ENCODE data around the gene MTCL1.
A peak's percentile ranks its signal among the peaks of the same experiment; 100 is the strongest.

Gene MTCL1

DNA sequence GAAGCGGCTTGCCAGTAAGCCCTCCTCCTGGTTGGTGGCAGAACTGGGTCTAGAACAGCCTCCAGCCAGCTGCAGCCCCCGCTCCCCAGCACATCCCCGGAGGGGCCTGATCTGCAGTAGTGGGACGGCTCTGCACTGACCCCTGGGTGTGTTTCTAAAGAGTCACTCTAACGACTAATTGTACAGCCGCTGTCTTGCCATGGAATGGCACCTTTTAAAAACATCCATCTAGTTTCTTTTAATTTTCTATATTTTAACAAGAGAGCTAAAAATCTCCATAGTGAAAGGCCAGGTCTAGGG lies 82.0 kb downstream of the MTCL1 start:
- no CpG with 5 or more reads among the region's 6 CpGs for WGBS (ENCODE audit: extremely low coverage, insufficient coverage, insufficient read length)
- Histone ChIP-seq H2BK12ac (ENCODE audit: low read length) (no peak overlapping the region), H3K18ac (ENCODE audit: low read length) (no peak overlapping the region), H2AK5ac (ENCODE audit: low read length) (no peak overlapping the region), H4K8ac (ENCODE audit: low read depth, low read length) (no peak overlapping the region), H3K4ac (ENCODE audit: low read depth, low read length) (no peak overlapping the region), H3K79me1 (ENCODE audit: low read length) (peaks cover 4% of the 10 kb centered on the region), H3K4me2 (ENCODE audit: low read length) (no peak overlapping the region), H3K14ac (ENCODE audit: low read length) (no peak overlapping the region), H2BK5ac (ENCODE audit: low read depth, low read length, poor library complexity) (no peak overlapping the region), H4K12ac (ENCODE audit: low read depth, low read length) (no peak overlapping the region), H3K9ac (ENCODE audit: low read length) (no peak overlapping the region), H3K27ac (ENCODE audit: low read depth, low read length) (no peak overlapping the region), H2BK120ac (ENCODE audit: insufficient read depth, low read length, poor library complexity) (no peak overlapping the region), H3K79me2 (ENCODE audit: control insufficient read depth, insufficient read depth, low read length, poor library complexity) (no peaks in the 10 kb centered on the region), H3K4me3 (ENCODE audit: low read depth, low read length) (no peak overlapping the region), H4K91ac (ENCODE audit: low read depth, low read length) (no peak overlapping the region), H3K27me3 (ENCODE audit: insufficient read depth, low read length) (no peaks in the 10 kb centered on the region), H3K36me3 (ENCODE audit: control insufficient read depth in 1 of 2, insufficient read depth in 2 of 2, low read length in 2 of 2) (no peaks in the 10 kb centered on the region), H3K23ac (ENCODE audit: low read length) (no peak overlapping the region), H2AFZ (ENCODE audit: insufficient read depth, low read length, poor library complexity) (no peak overlapping the region), H3K4me1 (ENCODE audit: control insufficient read depth in 1 of 2, insufficient read depth in 2 of 2, low read length in 2 of 2) (peaks cover 18 to 23% of the 10 kb centered on the region in 2 experiments), H3K9me3 (ENCODE audit: insufficient read depth, low read depth, low read length) (no peaks in the 10 kb centered on the region)
- no peak for DNase-seq

DNA sequence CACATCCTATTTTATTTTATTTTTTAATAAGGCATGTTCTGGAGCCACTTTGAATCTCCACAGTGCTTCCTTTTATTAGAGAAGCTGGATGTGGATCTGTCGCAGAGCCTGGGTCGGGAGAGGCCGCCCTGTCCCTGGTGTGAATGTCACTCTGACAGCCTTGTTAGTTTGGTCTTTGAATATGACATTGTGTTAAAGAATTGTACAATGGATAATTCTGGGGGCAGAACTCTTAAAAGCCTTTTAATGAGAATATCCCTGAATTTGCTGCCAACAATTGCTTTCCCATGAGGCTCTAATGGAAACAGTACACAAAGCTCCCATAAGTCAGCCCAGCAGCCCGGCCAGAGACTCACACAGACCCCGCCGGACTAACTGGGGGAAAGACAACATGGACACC lies 82.4 kb downstream of the MTCL1 start:
- Histone ChIP-seq H3K79me1 (ENCODE audit: low read length) (peaks cover 4% of the 10 kb centered on the region), H3K14ac (ENCODE audit: low read length) (no peak overlapping the region), H2AK5ac (ENCODE audit: low read length) (no peak overlapping the region), H3K36me3 (ENCODE audit: control insufficient read depth in 1 of 2, insufficient read depth in 2 of 2, low read length in 2 of 2) (no peaks in the 10 kb centered on the region), H3K27ac (ENCODE audit: low read depth, low read length) (no peak overlapping the region), H3K4me2 (ENCODE audit: low read length) (no peak overlapping the region), H3K18ac (ENCODE audit: low read length) (no peak overlapping the region), H3K4me3 (ENCODE audit: low read depth, low read length) (no peak overlapping the region), H2BK12ac (ENCODE audit: low read length) (no peak overlapping the region), H3K4me1 (ENCODE audit: control insufficient read depth in 1 of 2, insufficient read depth in 2 of 2, low read length in 2 of 2) (peaks cover 18 to 23% of the 10 kb centered on the region in 2 experiments), H3K4ac (ENCODE audit: low read depth, low read length) (no peak overlapping the region), H2BK120ac (ENCODE audit: insufficient read depth, low read length, poor library complexity) (no peak overlapping the region), H2BK5ac (ENCODE audit: low read depth, low read length, poor library complexity) (no peak overlapping the region), H3K9me3 (ENCODE audit: insufficient read depth, low read depth, low read length) (no peaks in the 10 kb centered on the region), H3K27me3 (ENCODE audit: insufficient read depth, low read length) (no peaks in the 10 kb centered on the region), H2AFZ (ENCODE audit: insufficient read depth, low read length, poor library complexity) (no peak overlapping the region), H3K79me2 (ENCODE audit: control insufficient read depth, insufficient read depth, low read length, poor library complexity) (no peaks in the 10 kb centered on the region), H3K23ac (ENCODE audit: low read length) (no peak overlapping the region), H4K8ac (ENCODE audit: low read depth, low read length) (no peak overlapping the region), H4K91ac (ENCODE audit: low read depth, low read length) (no peak overlapping the region), H4K12ac (ENCODE audit: low read depth, low read length) (no peak overlapping the region), H3K9ac (ENCODE audit: low read length) (no peak overlapping the region)
- no CpG with 5 or more reads among the region's 6 CpGs for WGBS (ENCODE audit: extremely low coverage, insufficient coverage, insufficient read length)
- DNase-seq = no peak

DNA sequence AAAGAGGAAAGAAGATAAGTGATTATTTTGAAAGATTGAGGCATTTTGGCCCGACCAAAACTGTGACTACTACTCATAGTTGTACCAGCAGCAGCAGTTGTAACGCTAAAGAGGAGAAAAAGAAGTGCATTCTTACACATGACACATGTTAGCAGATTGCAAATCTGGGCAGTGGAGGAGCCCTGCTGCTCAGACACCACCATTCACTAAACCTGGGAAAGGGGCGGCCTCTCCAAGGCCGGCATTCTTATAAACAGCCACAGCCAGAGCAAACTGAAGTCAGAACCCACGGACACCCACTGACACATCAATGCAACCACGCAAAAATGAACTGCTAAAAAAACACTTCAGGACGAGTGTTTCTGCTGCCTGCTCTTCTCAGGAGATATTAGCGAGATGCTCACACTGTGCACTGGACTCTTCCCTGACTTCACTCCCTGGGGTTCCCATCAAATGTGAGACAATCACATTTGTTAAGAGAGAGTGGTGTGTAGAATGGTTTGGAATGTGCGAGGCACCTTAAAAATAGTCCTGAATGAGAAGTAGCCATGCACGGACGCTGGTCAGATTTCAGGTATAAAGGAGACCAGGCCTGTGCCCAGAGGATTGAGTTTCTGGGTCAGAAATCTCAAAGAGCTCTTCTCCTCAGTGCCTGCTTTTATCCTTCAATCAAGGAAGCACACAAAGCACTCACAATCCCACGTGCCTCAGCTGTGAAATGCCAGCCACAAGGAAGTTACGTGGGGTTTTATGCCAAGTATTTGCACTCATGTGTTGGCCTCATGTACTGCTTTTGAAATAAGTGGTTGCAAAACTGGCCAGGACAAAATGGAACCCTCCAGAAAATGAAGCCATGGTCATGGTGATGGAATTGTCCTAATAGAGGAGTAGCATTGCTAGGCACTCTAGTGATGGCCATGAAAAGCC lies 83.4 kb downstream of the MTCL1 start:
- no peak overlapping the region for H3K14ac ChIP-seq (ENCODE audit: low read length)
- no peak overlapping the region for H2AK5ac ChIP-seq (ENCODE audit: low read length)
- H3K23ac ChIP-seq (ENCODE audit: low read length) = no peak overlapping the region
- no peak overlapping the region for H3K18ac ChIP-seq (ENCODE audit: low read length)
- WGBS (ENCODE audit: extremely low coverage, insufficient coverage, insufficient read length) = no CpG with 5 or more reads among the region's 13 CpGs
- no peak overlapping the region for H4K8ac ChIP-seq (ENCODE audit: low read depth, low read length)
- H3K4me1 ChIP-seq (ENCODE audit: control insufficient read depth in 1 of 2, insufficient read depth in 2 of 2, low read length in 2 of 2) = peaks cover 18 to 23% of the 10 kb centered on the region in 2 experiments
- no peak overlapping the region for H4K12ac ChIP-seq (ENCODE audit: low read depth, low read length)
- H2BK5ac ChIP-seq (ENCODE audit: low read depth, low read length, poor library complexity) = no peak overlapping the region
- H3K79me1 ChIP-seq (ENCODE audit: low read length) = peaks cover 4% of the 10 kb centered on the region
- H3K4me2 ChIP-seq (ENCODE audit: low read length) = no peak overlapping the region
- no peak overlapping the region for H2BK120ac ChIP-seq (ENCODE audit: insufficient read depth, low read length, poor library complexity)
- H3K9me3 ChIP-seq (ENCODE audit: insufficient read depth, low read depth, low read length) = no peaks in the 10 kb centered on the region
- H3K9ac ChIP-seq (ENCODE audit: low read length) = no peak overlapping the region
- H3K79me2 ChIP-seq (ENCODE audit: control insufficient read depth, insufficient read depth, low read length, poor library complexity) = no peaks in the 10 kb centered on the region
- peak in 1 of 2 donors; percentile 41 for DNase-seq
- H4K91ac ChIP-seq (ENCODE audit: low read depth, low read length) = no peak overlapping the region
- no peaks in the 10 kb centered on the region for H3K36me3 ChIP-seq (ENCODE audit: control insufficient read depth in 1 of 2, insufficient read depth in 2 of 2, low read length in 2 of 2)
- no peak overlapping the region for H3K27ac ChIP-seq (ENCODE audit: low read depth, low read length)
- no peak overlapping the region for H2AFZ ChIP-seq (ENCODE audit: insufficient read depth, low read length, poor library complexity)
- H3K27me3 ChIP-seq (ENCODE audit: insufficient read depth, low read length) = no peaks in the 10 kb centered on the region
- no peak overlapping the region for H3K4ac ChIP-seq (ENCODE audit: low read depth, low read length)
- no peak overlapping the region for H3K4me3 ChIP-seq (ENCODE audit: low read depth, low read length)
- H2BK12ac ChIP-seq (ENCODE audit: low read length) = no peak overlapping the region

DNA sequence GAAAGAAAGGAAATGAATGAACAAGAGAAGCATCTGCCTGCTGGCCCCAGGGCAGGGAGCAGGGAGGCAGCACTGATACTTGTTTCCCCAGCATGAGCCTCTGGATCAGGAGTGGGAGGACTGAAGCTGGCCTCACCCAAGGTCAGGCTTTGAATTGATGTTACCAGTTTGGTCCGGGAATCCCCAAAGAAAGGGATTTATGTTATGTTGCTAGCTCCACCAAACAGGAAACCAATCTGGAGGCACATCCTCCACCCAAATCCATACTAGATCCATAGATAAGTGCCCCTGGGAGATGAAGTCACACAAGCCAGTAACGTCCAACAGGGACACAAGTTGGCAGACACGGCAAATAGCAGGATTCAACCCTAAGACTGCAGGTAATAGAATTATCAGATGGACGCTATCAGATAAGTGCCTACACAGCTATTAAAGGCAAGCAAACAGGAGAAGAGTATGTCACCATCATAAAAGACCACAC lies 85.9 kb downstream of the MTCL1 start:
- Histone ChIP-seq H4K91ac (ENCODE audit: low read depth, low read length) (no peak overlapping the region), H3K4me2 (ENCODE audit: low read length) (no peak overlapping the region), H3K14ac (ENCODE audit: low read length) (no peak overlapping the region), H3K23ac (ENCODE audit: low read length) (no peak overlapping the region), H3K4me1 (ENCODE audit: control insufficient read depth in 1 of 2, insufficient read depth in 2 of 2, low read length in 2 of 2) (peaks cover 19 to 28% of the 10 kb centered on the region in 2 experiments), H2BK120ac (ENCODE audit: insufficient read depth, low read length, poor library complexity) (no peak overlapping the region), H2AFZ (ENCODE audit: insufficient read depth, low read length, poor library complexity) (no peak overlapping the region), H3K4me3 (ENCODE audit: low read depth, low read length) (no peak overlapping the region), H3K9me3 (ENCODE audit: insufficient read depth, low read depth, low read length) (no peaks in the 10 kb centered on the region), H3K9ac (ENCODE audit: low read length) (no peak overlapping the region), H3K79me1 (ENCODE audit: low read length) (peaks cover 3% of the 10 kb centered on the region), H3K18ac (ENCODE audit: low read length) (no peak overlapping the region), H4K8ac (ENCODE audit: low read depth, low read length) (no peak overlapping the region), H2BK12ac (ENCODE audit: low read length) (no peak overlapping the region), H3K36me3 (ENCODE audit: control insufficient read depth in 1 of 2, insufficient read depth in 2 of 2, low read length in 2 of 2) (no peaks in the 10 kb centered on the region), H3K79me2 (ENCODE audit: control insufficient read depth, insufficient read depth, low read length, poor library complexity) (no peaks in the 10 kb centered on the region), H3K27ac (ENCODE audit: low read depth, low read length) (no peak overlapping the region), H2BK5ac (ENCODE audit: low read depth, low read length, poor library complexity) (no peak overlapping the region), H4K12ac (ENCODE audit: low read depth, low read length) (no peak overlapping the region), H2AK5ac (ENCODE audit: low read length) (no peak overlapping the region), H3K27me3 (ENCODE audit: insufficient read depth, low read length) (no peaks in the 10 kb centered on the region), H3K4ac (ENCODE audit: low read depth, low read length) (no peak overlapping the region)
- DNase-seq = no peak
- WGBS (ENCODE audit: extremely low coverage, insufficient coverage, insufficient read length) = no CpG with 5 or more reads among the region's 4 CpGs

Measured in trophoblast cell (in vitro differentiated cells and primary cell).